ENCODE data around the gene SPECC1. TPM values are rescaled to one million over a fixed set of nuclear protein-coding genes. Genes with fewer than 3 reads are reported as not detected.
"Not testable (repeated sequence)": the region's sequence is repeated elsewhere in the genome, so short reads cannot be mapped to it uniquely, and the experiment has no call there.

The SPECC1 gene
- total RNA-seq, 1 donor from 2014 or later = 93.1 TPM

- Histone ChIP-seq H2AFZ (replicated peaks) (no peak overlapping the region), H3F3A (ENCODE audit: low read depth) (peaks cover 22% of the 10 kb centered on the region), H3K36me3 (no peaks in the 10 kb centered on the region), H3K27me3 (no peaks in the 10 kb centered on the region), H4K20me1 (ENCODE audit: low read depth) (no peaks in the 10 kb centered on the region), H3K9ac (no peak overlapping the region), H3K79me2 (ENCODE audit: low read depth) (peaks cover 42% of the 10 kb centered on the region), H3K4me1 (peaks cover 24% of the 10 kb centered on the region), H3K4me2 (no peak overlapping the region), H3K9me3 (ENCODE audit: low read depth) (peaks cover 16% of the 10 kb centered on the region), H3K4me3 (no peak overlapping the region), H3K27ac (no peak overlapping the region)
- Mint-ChIP-seq H3K36me3 (peaks cover 23% of the 10 kb centered on the region), H3K9me3 (peaks cover 23% of the 10 kb centered on the region), H3K4me1 (peaks cover 16% of the 10 kb centered on the region), H3K4me3 (no peak overlapping the region), H3K27me3 (ENCODE audit: insufficient read depth, low read depth) (peaks cover 2% of the 10 kb centered on the region), H3K27ac (no peak overlapping the region)
- no peak for DNase-seq (ENCODE audit: low spot score)
- TF ChIP-seq EZH2 (IDR thresholded peaks at IDR 0.05) (no peak), CTCF (IDR thresholded peaks at IDR 0.05) (no peak), EZH2phosphoT487 (IDR thresholded peaks at IDR 0.05) (no peak)
Observed at GRCh38 chr17:20191056-20191455, 181.9 kb downstream of the SPECC1 start.

GRCh38 chr17:20196286-20196685, 187.1 kb downstream of the SPECC1 start:
- peaks cover 13% of the 10 kb centered on the region for H3K79me2 ChIP-seq (ENCODE audit: low read depth)
- H3K36me3 Mint-ChIP-seq = peaks cover 28% of the 10 kb centered on the region

GRCh38 chr17:20197272-20197926, 188.2 kb downstream of the SPECC1 start:
- peaks cover 6% of the 10 kb centered on the region for H3K4me1 Mint-ChIP-seq

More at GRCh38 chr17:20196286-20196685, 187.1 kb downstream of the SPECC1 start:
- DNase-seq (ENCODE audit: low spot score); H3K27ac Mint-ChIP-seq; H3K4me3 ChIP-seq; H3K4me3 Mint-ChIP-seq; H3K36me3 ChIP-seq; H3K27me3 Mint-ChIP-seq (ENCODE audit: insufficient read depth, low read depth); H3K4me1 ChIP-seq; H3K27ac ChIP-seq; H2AFZ ChIP-seq (replicated peaks); H4K20me1 ChIP-seq (ENCODE audit: low read depth); H3K4me2 ChIP-seq; H3K9ac ChIP-seq; H3F3A ChIP-seq (ENCODE audit: low read depth); H3K4me1 Mint-ChIP-seq; H3K27me3 ChIP-seq: not testable (repeated sequence)
- peaks cover 26% of the 10 kb centered on the region for H3K9me3 ChIP-seq (ENCODE audit: low read depth)
- H3K9me3 Mint-ChIP-seq = peaks cover 50% of the 10 kb centered on the region

More at GRCh38 chr17:20197272-20197926, 188.2 kb downstream of the SPECC1 start:
- peaks cover 21% of the 10 kb centered on the region for H3K36me3 Mint-ChIP-seq
- TF ChIP-seq CTCF (IDR thresholded peaks at IDR 0.05) = no peak
- TF ChIP-seq EZH2phosphoT487 (IDR thresholded peaks at IDR 0.05) = no peak
- TF ChIP-seq EZH2 (IDR thresholded peaks at IDR 0.05) = no peak
- peaks cover 3% of the 10 kb centered on the region for H4K20me1 ChIP-seq (ENCODE audit: low read depth)
- peaks cover 24% of the 10 kb centered on the region for H3K79me2 ChIP-seq (ENCODE audit: low read depth)
- H3K27ac Mint-ChIP-seq = no peak overlapping the region
- DNase-seq (ENCODE audit: low spot score) = no peak
- peaks cover 26% of the 10 kb centered on the region for H3K9me3 ChIP-seq (ENCODE audit: low read depth)
- H3K27me3 Mint-ChIP-seq (ENCODE audit: insufficient read depth, low read depth) = peaks cover 2% of the 10 kb centered on the region
- H3K9me3 Mint-ChIP-seq = peaks cover 46% of the 10 kb centered on the region
- no peak overlapping the region for H3K4me3 ChIP-seq
- peaks cover 11% of the 10 kb centered on the region for H3K4me1 ChIP-seq
- H3F3A ChIP-seq (ENCODE audit: low read depth) = no peaks in the 10 kb centered on the region
- H3K4me3 Mint-ChIP-seq = no peak overlapping the region
- no peak overlapping the region for H2AFZ ChIP-seq (replicated peaks)
- no peaks in the 10 kb centered on the region for H3K36me3 ChIP-seq
- H3K4me2 ChIP-seq = no peak overlapping the region
- H3K27ac ChIP-seq = no peak overlapping the region
- no peaks in the 10 kb centered on the region for H3K27me3 ChIP-seq
- H3K9ac ChIP-seq = no peak overlapping the region
